SU-DHL-6 (cell line): ENCODE measurements around the gene OPHN1.

ENCODE experiments used
- EZH2phosphoT487 ChIP-seq: fragments of 200-600 bp; sonication (generic), shearing (Covaris generic); conservative IDR thresholded peaks from 2 replicates; pipeline ENCODE4 v1.6.1; 2018; ENCODE audit warnings: mild to moderate bottlenecking, antibody characterized with exemption, low read length, moderate library complexity, mixed read lengths
- TF ChIP-seq, protein P1 (sequence below): fragments of 200-600 bp; sonication (generic); IDR thresholded peaks from one replicate; pipeline ENCODE4 v1.5.1; 2017; ENCODE audit warnings: antibody characterized with exemption, mild to moderate bottlenecking, low read length, moderate library complexity; ENCODE audit not compliant: insufficient read depth, poor library complexity, severe bottlenecking

DNA sequence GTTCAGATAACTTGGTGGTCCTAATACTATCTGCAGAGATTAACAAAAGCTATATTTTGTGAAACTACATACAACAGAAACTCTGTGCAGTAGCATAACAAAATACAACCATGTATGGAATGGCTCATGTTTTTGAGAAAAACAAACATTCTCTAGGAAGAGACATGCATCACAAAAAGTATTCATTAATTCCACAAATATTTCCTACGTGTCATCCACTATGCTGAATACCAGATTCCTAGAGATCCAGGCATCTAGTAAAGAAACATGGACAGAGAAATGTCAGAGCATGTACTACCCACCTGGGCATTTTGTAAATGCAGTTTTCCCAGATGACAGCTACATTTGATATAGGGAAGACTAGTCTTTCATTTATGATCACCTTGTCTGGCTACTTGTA, 248.1 kb downstream of the OPHN1 start:
- TF ChIP-seq, protein P1, sequence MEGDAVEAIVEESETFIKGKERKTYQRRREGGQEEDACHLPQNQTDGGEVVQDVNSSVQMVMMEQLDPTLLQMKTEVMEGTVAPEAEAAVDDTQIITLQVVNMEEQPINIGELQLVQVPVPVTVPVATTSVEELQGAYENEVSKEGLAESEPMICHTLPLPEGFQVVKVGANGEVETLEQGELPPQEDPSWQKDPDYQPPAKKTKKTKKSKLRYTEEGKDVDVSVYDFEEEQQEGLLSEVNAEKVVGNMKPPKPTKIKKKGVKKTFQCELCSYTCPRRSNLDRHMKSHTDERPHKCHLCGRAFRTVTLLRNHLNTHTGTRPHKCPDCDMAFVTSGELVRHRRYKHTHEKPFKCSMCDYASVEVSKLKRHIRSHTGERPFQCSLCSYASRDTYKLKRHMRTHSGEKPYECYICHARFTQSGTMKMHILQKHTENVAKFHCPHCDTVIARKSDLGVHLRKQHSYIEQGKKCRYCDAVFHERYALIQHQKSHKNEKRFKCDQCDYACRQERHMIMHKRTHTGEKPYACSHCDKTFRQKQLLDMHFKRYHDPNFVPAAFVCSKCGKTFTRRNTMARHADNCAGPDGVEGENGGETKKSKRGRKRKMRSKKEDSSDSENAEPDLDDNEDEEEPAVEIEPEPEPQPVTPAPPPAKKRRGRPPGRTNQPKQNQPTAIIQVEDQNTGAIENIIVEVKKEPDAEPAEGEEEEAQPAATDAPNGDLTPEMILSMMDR = no peak
- TF ChIP-seq EZH2phosphoT487 = no peak
